Right kidney (tissue), 9 donors: Measurements from ENCODE around the gene RUSC2.
A peak's percentile ranks its signal among the peaks of the same experiment; 100 is the strongest.

Experiments
- DNase-seq: peaks from one replicate; pipeline ENCODE4 v3.0.0-alpha.2; 2016
- long read RNA-seq, 8 donors: transcript quantifications; one replicate each; lab custom pipeline, GENCODE V29; 2026

The RUSC2 gene
- long read RNA-seq, donor 1, partial matches to known transcripts: 13 of 14 reads
- long read RNA-seq, donor 1, other reads (novel, unspliced or antisense): 0 of 14 reads
- long read RNA-seq, donor 2, partial matches to known transcripts: 0 of 1 reads
- long read RNA-seq, donor 2, other reads (novel, unspliced or antisense): 0 of 1 reads
- long read RNA-seq, donor 3, partial matches to known transcripts: 6 of 7 reads
- long read RNA-seq, donor 3, other reads (novel, unspliced or antisense): 0 of 7 reads
- long read RNA-seq, donor 4, partial matches to known transcripts: 15 of 19 reads
- long read RNA-seq, donor 4, other reads (novel, unspliced or antisense): 0 of 19 reads
- long read RNA-seq, donor 5: 0 reads
- long read RNA-seq, donor 6, partial matches to known transcripts: 0 of 2 reads
- long read RNA-seq, donor 6, other reads (novel, unspliced or antisense): 0 of 2 reads
- long read RNA-seq, donor 7, transcript RUSC2-203 (2 exons, 936 nt): major isoform, 8 of 22 reads
- long read RNA-seq, donor 7, partial matches to known transcripts: 14 of 22 reads
- long read RNA-seq, donor 7, other reads (novel, unspliced or antisense): 0 of 22 reads
- long read RNA-seq, donor 8, full-length matches to known transcripts: 6 of 11 reads
- long read RNA-seq, donor 8, partial matches to known transcripts: 5 of 11 reads
- long read RNA-seq, donor 8, other reads (novel, unspliced or antisense): 0 of 11 reads

DNA sequence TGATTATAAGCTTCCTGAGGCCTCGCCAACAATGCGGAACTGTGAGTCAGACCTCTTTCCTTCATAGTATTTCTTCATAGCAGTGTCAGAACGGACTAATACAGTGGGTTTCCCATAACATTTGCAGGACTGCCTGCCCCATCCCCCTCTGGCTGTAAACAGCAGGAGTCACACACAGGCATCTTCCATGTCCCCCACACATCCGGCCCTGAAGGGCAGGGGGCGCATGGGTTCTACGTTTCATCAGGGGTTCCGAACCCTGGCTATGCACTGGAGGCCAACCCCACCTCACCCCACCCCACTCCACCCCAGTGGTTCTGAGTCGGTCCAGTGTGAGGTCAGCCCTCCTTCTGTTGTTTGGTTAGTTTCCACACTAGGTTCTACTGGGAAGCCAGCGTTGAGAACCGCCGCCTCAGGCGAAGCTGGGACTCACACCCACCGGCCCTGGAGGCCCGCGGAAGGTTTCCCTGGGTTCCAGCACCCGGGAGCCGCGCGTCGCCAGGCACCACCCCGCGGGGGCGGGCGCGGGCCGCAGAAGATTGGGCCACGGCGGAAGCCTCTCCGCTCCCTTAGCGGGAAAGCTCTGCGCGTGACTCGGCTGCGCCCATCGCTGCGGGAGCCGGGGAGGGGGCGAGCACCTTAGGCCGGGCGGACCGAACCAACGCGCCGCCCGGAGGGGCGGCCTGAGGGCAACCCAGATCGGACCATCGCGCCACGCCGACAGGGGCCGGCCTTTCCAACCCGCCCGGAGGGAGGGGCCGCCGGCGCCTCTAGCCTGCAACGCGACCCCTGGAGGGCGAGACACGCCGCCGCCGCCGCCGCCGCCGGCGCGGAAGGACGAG, at the start of gene RUSC2:
TSS of gene RUSC2 (plus strand) at position 799 of the 842 bp plus-strand sequence. CDS start 56,411 bp downstream, outside the sequence.
- peak; percentile 98 for DNase-seq

DNA sequence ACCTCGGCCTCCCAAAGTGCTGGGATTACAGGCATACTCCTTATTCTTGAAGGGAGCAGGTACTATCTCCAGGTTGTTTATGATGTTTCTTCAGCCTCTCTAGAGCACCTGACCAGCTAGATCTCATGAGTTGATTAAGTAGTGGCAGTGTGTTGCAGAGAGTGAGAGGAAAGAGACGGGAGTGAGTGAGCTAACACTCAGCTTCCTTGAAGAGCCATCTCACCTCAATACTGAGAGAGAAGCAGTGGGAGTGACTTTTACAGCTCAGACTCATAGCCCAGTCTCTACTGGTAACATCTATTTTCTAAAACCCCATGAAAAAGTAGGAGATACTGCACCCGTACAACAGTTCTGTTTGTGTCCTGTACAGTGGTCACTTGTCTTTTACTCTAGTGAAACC, 43.9 kb upstream of the RUSC2 start:
- no peak for DNase-seq

DNA sequence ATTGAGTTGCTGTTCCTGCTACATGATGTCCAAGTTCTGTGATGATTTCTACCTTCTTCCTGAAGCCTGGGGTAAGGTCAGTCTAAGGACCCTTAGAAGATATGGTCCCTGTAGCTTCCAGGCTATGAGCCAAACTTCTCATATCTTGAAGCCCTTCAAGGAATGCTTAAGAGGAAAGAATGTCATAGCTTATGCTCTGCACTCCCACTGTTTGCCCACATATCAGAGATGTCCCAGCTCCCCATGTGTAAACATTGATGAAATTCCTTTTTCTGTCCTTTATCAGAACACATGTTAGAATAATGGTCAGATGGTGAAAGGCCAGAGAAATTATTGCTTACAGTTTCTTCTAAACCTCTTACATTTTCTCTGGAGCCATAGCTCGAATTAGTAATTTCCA, 41.4 kb upstream of the RUSC2 start:
- DNase-seq: no peak

DNA sequence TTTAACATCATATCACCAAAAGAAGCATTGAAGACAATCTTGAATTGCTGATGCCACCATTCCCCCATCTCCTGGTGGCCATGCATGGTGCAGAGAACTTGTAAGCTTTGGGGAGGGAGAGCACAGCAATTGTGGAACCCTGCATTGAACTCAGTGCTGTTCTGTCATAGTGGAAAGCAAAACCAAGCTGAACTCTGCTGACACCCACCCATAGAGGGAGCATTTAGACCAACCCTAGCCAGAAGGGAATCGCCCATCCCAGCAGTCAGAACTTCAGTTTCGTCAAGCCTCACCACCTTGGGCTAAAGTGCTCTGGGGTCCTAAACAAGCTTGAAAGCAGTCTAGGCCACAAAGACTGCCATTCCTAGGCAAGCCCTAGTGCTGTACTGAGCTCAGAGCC, 37.4 kb upstream of the RUSC2 start:
- DNase-seq: no peak

- DNase-seq: no peak
Measured at GRCh38 chr9:35453786-35454185, 36.1 kb upstream of the RUSC2 start.

DNA sequence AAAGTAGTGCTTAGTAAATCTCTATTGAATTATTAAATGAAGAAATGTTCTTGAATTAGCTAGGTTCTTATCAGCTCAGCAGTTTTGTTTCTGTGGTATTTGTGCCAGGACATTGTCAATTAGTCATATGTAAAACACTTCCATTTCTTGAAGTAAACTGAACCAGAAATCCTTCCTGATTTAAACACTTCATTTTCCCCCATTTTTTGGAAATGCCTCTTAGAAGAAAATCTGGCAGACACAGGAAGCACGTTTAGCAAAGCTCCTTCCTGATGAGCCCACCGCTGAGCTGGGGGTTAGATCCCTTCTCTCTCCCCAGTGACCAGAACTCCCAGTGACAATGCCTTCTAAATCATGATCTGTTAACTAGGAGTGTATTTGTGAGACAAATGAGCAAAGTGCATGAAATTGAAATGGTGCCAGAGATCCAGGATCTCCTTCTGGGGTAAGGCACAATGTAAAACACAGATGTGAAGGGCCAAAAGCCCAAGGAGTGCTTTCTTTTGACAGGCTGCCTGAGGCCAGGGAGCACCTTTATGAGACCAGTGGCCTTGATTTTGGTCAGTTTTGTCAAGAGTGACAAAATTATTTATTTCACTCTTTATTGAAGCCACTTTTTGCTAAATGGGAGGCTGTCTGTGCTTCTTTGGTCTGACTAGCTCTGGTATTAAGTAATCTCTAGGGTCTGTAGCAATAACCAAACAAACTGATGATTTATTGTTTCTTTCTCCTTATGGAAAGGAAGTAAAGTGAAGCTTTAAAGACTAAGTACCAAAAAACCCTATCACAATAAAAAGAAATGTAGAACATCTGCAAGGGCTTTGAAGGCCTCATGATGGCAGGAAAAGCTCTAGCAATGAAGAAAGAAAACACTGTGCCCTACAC, 25.5 kb upstream of the RUSC2 start:
- DNase-seq: no peak

DNA sequence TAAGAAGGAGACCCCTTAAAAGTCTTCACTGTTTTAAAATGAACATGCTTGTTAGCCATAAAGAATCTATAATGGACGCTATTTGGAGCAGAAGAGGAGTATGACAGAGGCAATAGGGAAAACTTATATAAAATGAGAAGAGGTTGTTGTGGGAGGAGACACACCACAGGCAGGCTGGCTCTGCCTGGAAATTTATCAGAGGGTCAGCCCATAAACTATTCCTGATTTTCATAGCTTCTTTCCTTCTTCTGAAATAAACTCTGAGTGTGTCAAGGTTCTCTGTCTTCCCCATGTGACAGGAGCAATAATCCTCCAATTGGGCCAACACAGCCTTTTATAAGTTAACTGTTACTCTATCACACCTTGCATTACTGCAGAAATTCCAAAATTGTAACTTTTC, 19.6 kb upstream of the RUSC2 start:
- DNase-seq: no peak

GRCh38 chr9:35470894-35471293, 19.0 kb upstream of the RUSC2 start:
- no peak for DNase-seq

DNA sequence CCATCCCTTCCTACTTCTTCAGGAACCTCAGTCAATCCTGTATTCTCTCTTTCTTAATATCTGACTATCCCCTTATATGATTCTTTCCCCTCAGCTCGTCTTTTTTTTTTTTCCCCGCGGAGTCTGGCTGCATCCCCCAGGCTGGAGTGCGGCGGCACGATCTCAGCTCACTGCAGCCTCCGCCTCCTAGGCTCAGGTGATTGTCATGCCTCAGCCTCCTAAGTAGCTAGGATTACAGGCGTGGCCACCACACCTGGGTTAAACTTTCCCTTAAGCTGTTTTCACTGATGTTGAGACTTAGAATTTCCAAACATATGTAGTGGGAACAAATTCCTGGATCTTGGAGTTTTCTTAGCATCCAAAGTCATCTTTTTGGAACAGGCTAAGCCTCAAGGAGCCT, 13.3 kb upstream of the RUSC2 start:
- no peak for DNase-seq

DNA sequence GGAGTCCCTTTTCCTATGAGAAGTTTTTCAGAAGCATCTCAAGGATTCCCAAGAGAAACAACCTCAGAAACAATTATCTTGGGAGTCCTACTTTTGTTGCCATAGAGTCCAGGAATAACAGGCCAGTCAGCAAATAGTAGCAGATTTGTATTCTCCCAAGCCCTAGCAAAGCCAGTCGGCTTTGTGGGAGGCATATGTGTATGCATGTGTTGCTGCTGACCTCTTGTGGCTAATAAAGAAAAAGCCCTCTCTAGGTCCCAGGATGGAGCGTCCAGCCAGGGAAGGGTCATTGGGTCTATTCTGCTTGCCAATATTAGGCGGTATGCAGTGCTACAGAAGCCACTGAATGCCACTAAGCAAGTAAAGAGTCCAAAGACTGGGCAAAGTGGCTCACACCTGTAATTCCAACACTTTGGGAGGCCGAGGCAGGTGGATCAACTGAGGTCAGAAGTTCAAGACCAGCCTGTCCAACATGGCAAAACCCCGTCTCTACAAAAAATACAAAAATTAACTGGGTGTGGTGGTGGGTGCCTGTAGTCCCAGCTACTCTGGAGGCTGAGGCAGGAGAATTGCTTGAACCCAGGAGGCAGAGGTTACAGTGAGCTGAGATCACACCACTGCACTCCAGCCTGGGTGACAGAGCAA, 12.6 kb upstream of the RUSC2 start:
- peak; percentile 31 for DNase-seq

DNA sequence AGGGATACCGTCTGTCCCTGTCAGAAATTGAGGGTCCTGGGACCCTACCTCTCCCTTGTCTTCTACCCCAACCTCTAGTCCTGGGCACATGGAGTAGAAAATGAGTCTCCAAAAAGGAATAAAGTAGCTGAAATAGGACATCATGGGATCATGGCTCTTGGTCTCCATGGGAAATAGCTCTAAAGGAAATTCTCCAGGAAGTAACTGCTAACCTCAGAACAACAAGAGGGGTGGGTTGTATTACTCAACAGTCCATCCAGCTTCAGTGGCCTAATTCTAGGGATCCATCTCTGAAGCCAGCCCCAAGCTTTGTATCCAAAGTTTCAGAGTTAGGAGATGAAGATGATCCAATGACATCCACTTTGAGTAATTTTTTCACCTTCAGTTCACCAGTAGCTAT, 11.0 kb upstream of the RUSC2 start:
- no peak for DNase-seq

- DNase-seq: no peak
Measured at GRCh38 chr9:35481347-35481975, 8.4 kb upstream of the RUSC2 start.

- DNase-seq: no peak
Measured at GRCh38 chr9:35482071-35482470, 7.8 kb upstream of the RUSC2 start.

DNA sequence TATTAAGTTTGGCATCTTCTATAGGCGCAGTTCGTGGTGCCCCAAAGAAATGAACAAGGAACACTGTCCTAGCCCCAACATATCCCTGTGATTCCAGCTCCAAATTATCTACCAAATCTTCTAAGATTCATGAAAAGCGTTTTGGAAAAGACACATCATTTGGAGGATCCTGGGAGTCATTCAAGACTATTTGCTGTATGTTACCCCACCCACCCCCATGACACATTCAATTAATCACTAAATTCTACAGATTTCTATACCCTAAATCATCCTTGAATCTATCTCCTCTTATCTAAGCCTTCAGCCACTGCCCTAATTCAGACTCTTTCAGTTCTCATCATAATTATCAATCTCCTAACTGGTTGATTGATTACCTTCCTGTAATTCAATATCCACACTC, 5.5 kb upstream of the RUSC2 start:
- no peak for DNase-seq

- DNase-seq: no peak
Measured at GRCh38 chr9:35487081-35487480, 2.8 kb upstream of the RUSC2 start.

DNA sequence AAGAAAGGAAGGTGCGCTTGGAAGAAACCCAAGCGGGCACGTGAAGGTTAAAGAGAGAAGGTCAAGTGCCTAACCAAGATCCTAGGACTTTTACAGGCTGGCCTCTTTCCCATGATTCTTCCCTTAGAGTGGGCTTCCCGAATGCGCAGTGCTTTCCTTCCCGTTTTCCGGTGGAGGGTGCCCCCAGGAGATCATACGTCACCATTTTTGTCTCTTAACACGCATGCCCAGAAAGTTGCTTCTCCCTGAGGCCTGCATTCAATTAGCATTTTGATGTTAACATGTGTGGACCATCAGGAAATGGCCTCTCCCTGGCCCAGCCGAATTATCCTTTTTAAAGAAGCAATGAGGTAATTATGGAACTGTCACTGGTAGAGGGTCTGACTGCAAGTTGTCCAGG, 1.9 kb upstream of the RUSC2 start:
- no peak for DNase-seq

DNA sequence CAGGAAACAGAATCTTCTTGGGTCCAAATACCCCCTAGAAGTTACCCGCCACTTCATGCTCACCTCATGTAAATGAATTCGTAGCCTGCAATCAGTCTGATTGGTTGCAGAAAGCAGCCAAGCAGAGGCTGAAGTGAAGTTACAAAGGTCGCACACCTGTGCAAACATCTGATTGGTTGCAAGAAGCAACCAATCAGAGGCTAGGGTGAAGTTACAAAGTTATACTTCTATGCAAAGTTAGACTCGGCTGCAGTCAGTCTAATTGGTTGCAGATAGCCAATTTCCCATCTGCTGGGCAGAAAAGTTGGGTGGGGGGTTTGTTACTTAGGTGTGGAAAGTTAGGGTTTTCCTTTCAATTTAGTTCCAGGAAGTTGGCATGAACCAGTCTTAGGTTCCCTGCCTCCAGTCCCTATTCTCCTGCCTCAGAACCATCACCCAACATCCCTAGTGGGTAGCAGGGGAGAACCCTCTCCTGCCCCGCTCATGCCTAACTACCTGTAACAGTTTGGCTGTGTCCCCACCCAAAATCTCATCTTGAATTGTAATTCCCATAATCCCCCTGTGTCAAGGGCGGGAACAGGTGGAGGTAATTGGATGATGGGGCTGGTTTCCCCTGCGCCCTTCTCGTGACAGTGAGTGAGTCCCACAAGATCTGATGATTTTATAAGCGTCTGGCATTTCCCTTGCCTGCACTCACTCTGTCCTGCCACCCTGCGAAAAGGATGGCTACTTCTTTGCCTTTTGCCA, 1.2 kb upstream of the RUSC2 start:
- no peak for DNase-seq

- DNase-seq: peak; percentile 68
Measured at GRCh38 chr9:35490155-35490909, 421 bp downstream of the RUSC2 start.

DNA sequence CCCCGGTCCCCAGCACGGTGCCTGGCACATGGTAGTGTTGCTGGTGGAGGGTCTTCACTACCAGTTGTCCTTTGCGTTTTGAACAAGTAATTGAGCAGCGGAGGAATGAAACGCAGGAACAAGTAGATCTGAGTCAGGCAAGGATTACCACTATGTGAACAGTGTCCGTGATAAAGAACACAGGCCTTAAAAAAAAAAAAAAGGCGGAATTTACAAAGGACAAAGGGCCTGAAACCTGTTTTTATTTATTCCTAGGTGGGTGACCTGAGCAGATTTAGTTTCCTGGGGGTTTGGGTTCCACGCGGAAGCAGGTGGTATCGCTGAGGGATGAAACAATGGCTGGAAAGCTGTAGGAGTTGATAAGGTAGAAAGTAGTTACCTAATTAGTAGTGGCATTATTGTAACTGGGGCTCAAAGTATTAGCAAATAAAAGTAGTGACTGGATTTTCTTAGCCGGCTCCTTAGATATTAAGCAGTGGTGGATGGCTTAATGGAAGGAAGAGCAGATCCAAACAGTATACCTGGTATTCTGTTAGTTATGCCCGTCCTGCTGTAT, 1.1 kb downstream of the RUSC2 start:
- peak; percentile 15 for DNase-seq
